SK-N-SH (cell line): ENCODE results near the gene CAPZA3. TPM values are rescaled to one million over a fixed set of nuclear protein-coding genes. Genes with fewer than 3 reads are reported as not detected.

Source experiments
- CTCF ChIA-PET: fragments of 300-600, 350-600 bp; formaldehyde crosslinking; extraction: SDS; loops from one replicate; lab custom pipeline; 2021; lab: Yijun Ruan, JAX
- POLR2A ChIA-PET: fragments of 350-600 bp; sonication (Branson Sonifier 250); formaldehyde crosslinking; extraction: SDS; loops from one replicate; lab custom pipeline; 2020; ENCODE audit warnings: antibody characterized with exemption, inconsistent platforms; lab: Yijun Ruan, JAX
- DNase-seq: peaks from one replicate; pipeline ENCODE4 v3.0.0; 2012
- H2AFZ ChIP-seq: fragments of 200-600 bp; sonication (generic); 2 replicates; pipeline ENCODE4 v1.8.1; 2016; ENCODE audit warnings: antibody characterized with exemption, mild to moderate bottlenecking, low read depth
- H3F3A ChIP-seq: fragments of 200-600 bp; sonication (generic); replicated peaks from 2 replicates; pipeline ENCODE3; 2016; ENCODE audit warnings: antibody characterized with exemption, mild to moderate bottlenecking; ENCODE audit not compliant: insufficient read depth
- H3K27ac ChIP-seq, 2 experiments: fragments of 200-500 bp in 1 of 2; fragments of 200-600 bp in 1 of 2; sonication (Bioruptor generic) in 1 of 2; sonication (generic), shearing (Covaris generic) in 1 of 2; 2 replicates each; pipeline versions ENCODE4 v1.5.1 to v1.6.1; 2014 to 2016; ENCODE audit warnings: low read depth in 2 of 2, inconsistent platforms in 1 of 2, low read length in 1 of 2, mild to moderate bottlenecking in 1 of 2, mixed read lengths in 1 of 2
- H3K27me3 ChIP-seq: fragments of 200-600 bp; sonication (generic), shearing (Covaris generic); 2 replicates; pipeline ENCODE4 v1.6.1; 2016; ENCODE audit warnings: mixed run types; ENCODE audit not compliant: insufficient read depth
- H3K36me3 ChIP-seq, 2 experiments: fragments of 200-500 bp in 1 of 2; fragments of 200-600 bp in 1 of 2; sonication (Bioruptor generic) in 1 of 2; sonication (generic) in 1 of 2; replicated peaks in 1 of 2; 2 replicates each; pipeline versions ENCODE3 to v1.5.1; 2014 to 2016; ENCODE audit warnings: low read length in 1 of 2, mild to moderate bottlenecking in 1 of 2; ENCODE audit not compliant: insufficient read depth in 2 of 2, control insufficient read depth in 1 of 2
- H3K4me1 ChIP-seq, 2 experiments: fragments of 200-500 bp in 1 of 2; fragments of 200-600 bp in 1 of 2; sonication (Bioruptor generic) in 1 of 2; sonication (generic), shearing (Covaris generic) in 1 of 2; 2 replicates each; pipeline versions ENCODE4 v1.5.1 to v1.6.1; 2014 to 2016; ENCODE audit warnings: low read depth in 1 of 2, low read length in 1 of 2, mixed run types in 1 of 2; ENCODE audit not compliant: insufficient read depth in 2 of 2, control insufficient read depth in 1 of 2
- H3K4me2 ChIP-seq: fragments of 200-600 bp; sonication (generic), shearing (Covaris generic); 2 replicates; pipeline ENCODE4 v1.6.1; 2017; ENCODE audit warnings: mixed run types
- H3K4me3 ChIP-seq, 2 experiments: fragments of 200-500 bp in 1 of 2; fragments of 200-600 bp in 1 of 2; sonication (Bioruptor generic) in 1 of 2; sonication (generic), shearing (Covaris generic) in 1 of 2; 2 replicates each; pipeline versions ENCODE4 v1.5.1 to v1.8.1; 2014 to 2016; ENCODE audit warnings: low read depth in 2 of 2, inconsistent platforms in 1 of 2, low read length in 1 of 2, mild to moderate bottlenecking in 1 of 2, mixed read lengths in 1 of 2, moderate library complexity in 1 of 2
- H3K79me2 ChIP-seq: fragments of 200-600 bp; sonication (generic); 2 replicates; pipeline ENCODE4 v1.8.1; 2017; ENCODE audit warnings: mild to moderate bottlenecking; ENCODE audit not compliant: insufficient read depth
- H3K9ac ChIP-seq: fragments of 200-600 bp; sonication (generic); 2 replicates; pipeline ENCODE4 v1.6.1; 2017; ENCODE audit warnings: mixed run types
- H3K9me2 ChIP-seq: fragments of 200-600 bp; sonication (generic); 2 replicates; pipeline ENCODE4 v1.6.1; 2017; ENCODE audit warnings: mixed run types
- H3K9me3 ChIP-seq: fragments of 200-600 bp; sonication (generic); 2 replicates; pipeline ENCODE4 v1.6.1; 2017; ENCODE audit warnings: mixed run types, mild to moderate bottlenecking, moderate library complexity
- H4K20me1 ChIP-seq: fragments of 200-600 bp; sonication (generic); 2 replicates; pipeline ENCODE4 v1.6.1; 2017; ENCODE audit warnings: mild to moderate bottlenecking, mixed run types; ENCODE audit not compliant: insufficient read depth
- EP300 ChIP-seq, 2 experiments: IDR thresholded peaks; 2 replicates each; pipeline versions ENCODE4 v1.4.0 to v1.6.1; 2012; ENCODE audit warnings: borderline replicate concordance in 1 of 2, low read depth in 1 of 2, low read length in 1 of 2
- FOSL2 ChIP-seq: IDR thresholded peaks from 2 replicates; pipeline ENCODE4 v1.4.0; 2012; ENCODE audit warnings: low read depth, mild to moderate bottlenecking, moderate library complexity, borderline replicate concordance
- GATA2 ChIP-seq: sonication (generic); formaldehyde crosslinking; IDR thresholded peaks from 2 replicates; pipeline ENCODE4 v1.5.0; 2020; ENCODE audit warnings: mild to moderate bottlenecking, missing genetic modification reagents
- JUND ChIP-seq: IDR thresholded peaks from 2 replicates; pipeline ENCODE4 v1.4.0; 2012
- MXI1 ChIP-seq: IDR thresholded peaks from 2 replicates; pipeline ENCODE4 v1.6.1; 2012; ENCODE audit warnings: mild to moderate bottlenecking, low read depth, low read length, improper control_type of control experiment
- NFIC ChIP-seq: IDR thresholded peaks from 2 replicates; pipeline ENCODE4 v1.4.0; 2012; ENCODE audit warnings: borderline replicate concordance
- RAD21 ChIP-seq: IDR thresholded peaks from 2 replicates; pipeline ENCODE4 v1.6.1; 2012; ENCODE audit warnings: mild to moderate bottlenecking, low read length
- RCOR1 ChIP-seq: fragments of 150-350 bp; IDR thresholded peaks from 2 replicates; pipeline ENCODE4 v1.6.1; 2017; ENCODE audit warnings: antibody characterized with exemption, low read length
- RXRA ChIP-seq: IDR thresholded peaks from 2 replicates; pipeline ENCODE4 v1.4.0; 2012; ENCODE audit warnings: low read depth, mild to moderate bottlenecking, borderline replicate concordance
- SIN3A ChIP-seq: IDR thresholded peaks from 2 replicates; pipeline ENCODE4 v1.6.1; 2012; ENCODE audit warnings: low read depth, mild to moderate bottlenecking, low read length, moderate library complexity, borderline replicate concordance
- TAF1 ChIP-seq: IDR thresholded peaks from 2 replicates; pipeline ENCODE4 v1.6.1; 2012; ENCODE audit warnings: low read depth, mild to moderate bottlenecking, low read length, moderate library complexity, borderline replicate concordance
- TCF12 ChIP-seq: IDR thresholded peaks from 2 replicates; pipeline ENCODE4 v1.4.0; 2012
- USF2 ChIP-seq: fragments of 150-350 bp; IDR thresholded peaks from 2 replicates; pipeline ENCODE4 v1.6.1; 2017; ENCODE audit warnings: antibody characterized with exemption, low read length, low read depth, borderline replicate concordance
- YY1 ChIP-seq: IDR thresholded peaks from 2 replicates; pipeline ENCODE4 v1.4.0; 2012; ENCODE audit warnings: low read depth, mild to moderate bottlenecking
- WGBS: methylation state at CpG from one replicate; pipeline ENCODE4 v1.1.6; 2017; ENCODE audit warnings: low lambda C conversion rate; 5-methylcytosine and 5-hydroxymethylcytosine counted together
- polyA plus RNA-seq, 3 experiments: library from polyadenylated mRNA; depleted of rRNA; stranded (reverse); fragments of >200 nt; gene quantifications; 2 replicates each; pipeline ENCODE4 v1.2.3, GENCODE V29; 2012
- TF ChIP-seq, protein P1 (sequence below): IDR thresholded peaks from 2 replicates; pipeline ENCODE4 v1.4.0; 2012; ENCODE audit warnings: low read depth, borderline replicate concordance
- TF ChIP-seq, protein P2 (sequence below): IDR thresholded peaks from 2 replicates; pipeline ENCODE4 v1.4.0; 2012; ENCODE audit warnings: low read depth

CAPZA3 gene
- polyA plus RNA-seq, 1 of the 3 experiments (the other 2 are of a cell fraction): not detected

DNA sequence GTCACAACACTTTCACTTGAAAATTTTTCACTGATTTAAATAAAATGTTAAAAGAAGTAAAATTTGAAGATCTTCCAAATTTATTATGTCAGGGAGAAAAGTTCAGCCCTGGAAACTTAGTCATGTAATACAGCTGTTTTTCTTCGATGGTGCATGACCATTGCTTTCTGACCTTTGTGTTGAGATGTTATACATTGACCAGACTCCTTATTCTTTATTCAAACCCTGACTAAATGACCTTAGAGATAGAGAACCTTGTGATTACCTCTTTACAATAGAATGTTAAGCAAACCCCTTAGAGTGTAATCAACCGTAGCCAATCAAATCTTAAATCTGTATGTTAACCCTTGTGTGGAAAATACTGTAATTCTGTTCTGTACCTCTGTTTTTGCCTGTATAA, 34.6 kb upstream of the CAPZA3 start:
- no peaks in the 10 kb centered on the region for H3K36me3 ChIP-seq
- no peak overlapping the region for H3K4me3 ChIP-seq
- H3K4me2 ChIP-seq: no peak overlapping the region
- POLR2A ChIA-PET: no interaction called here
- H3K79me2 ChIP-seq: no peaks in the 10 kb centered on the region
- H3K27ac ChIP-seq: no peak overlapping the region
- H3F3A ChIP-seq: no peaks in the 10 kb centered on the region
- no peaks in the 10 kb centered on the region; the same call in 1 of the 2 replicates for H3K9me3 ChIP-seq
- H3K4me1 ChIP-seq: no peaks in the 10 kb centered on the region; a peak in 1 of 4 replicates
- WGBS: 43% methylated on average over 2 of the region's 2 CpGs
- H2AFZ ChIP-seq: no peak overlapping the region
- CTCF ChIA-PET: no interaction called here
- no peak for DNase-seq
- TF ChIP-seq YY1 (no peak), TAF1 (no peak), RCOR1 (no peak)
- no peak overlapping the region for H3K9ac ChIP-seq
- H3K27me3 ChIP-seq: no peaks in the 10 kb centered on the region
- H3K9me2 ChIP-seq: no peaks in the 10 kb centered on the region
- no peaks in the 10 kb centered on the region for H4K20me1 ChIP-seq

DNA sequence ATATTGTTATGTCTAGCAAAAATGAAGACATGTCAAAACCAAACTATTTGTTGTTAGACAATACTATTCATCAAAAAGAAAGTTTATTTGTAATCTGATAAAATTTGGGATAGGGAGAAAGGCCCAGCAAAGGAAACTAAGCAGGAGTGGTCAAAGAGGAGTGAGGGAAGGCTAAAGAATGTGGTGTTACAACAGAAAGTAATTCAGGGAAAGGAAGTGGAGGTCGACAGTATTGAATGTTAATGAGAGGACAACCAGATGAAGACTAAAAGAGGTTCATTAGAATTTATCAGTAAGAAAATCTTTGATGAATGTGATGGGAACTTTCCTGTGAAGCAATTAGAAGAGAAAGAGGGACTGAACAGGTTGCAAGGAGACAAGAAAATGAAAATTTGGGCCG, 34.0 kb upstream of the CAPZA3 start:
- Histone ChIP-seq H3F3A (no peaks in the 10 kb centered on the region), H3K9me2 (0 out of 2 replicates have a peak, but pooled peaks cover 4% of the 10 kb centered on the region), H3K4me1 (no peaks in the 10 kb centered on the region; a peak in 1 of 4 replicates), H3K36me3 (no peaks in the 10 kb centered on the region), H3K27ac (no peak overlapping the region), H3K9ac (no peak overlapping the region), H3K4me3 (no peak overlapping the region), H2AFZ (no peak overlapping the region), H3K27me3 (no peaks in the 10 kb centered on the region), H4K20me1 (no peaks in the 10 kb centered on the region), H3K9me3 (peaks cover under 1% of the 10 kb centered on the region; the same call in 1 of the 2 replicates), H3K4me2 (no peak overlapping the region), H3K79me2 (no peaks in the 10 kb centered on the region)
- WGBS: 27% methylated on average over 2 of the region's 2 CpGs
- TF ChIP-seq GATA2 (no peak), SIN3A (no peak), USF2 (no peak), EP300 (IDR thresholded peaks at IDR 0.05; ENCODE audit: borderline replicate concordance in 1 of 2, low read depth in 1 of 2, low read length in 1 of 2) (no peak), FOSL2 (no peak), TCF12 (no peak), MXI1 (no peak), NFIC (no peak), RXRA (no peak), RAD21 (no peak), RCOR1 (no peak), JUND (no peak)
- TF ChIP-seq, protein P1, sequence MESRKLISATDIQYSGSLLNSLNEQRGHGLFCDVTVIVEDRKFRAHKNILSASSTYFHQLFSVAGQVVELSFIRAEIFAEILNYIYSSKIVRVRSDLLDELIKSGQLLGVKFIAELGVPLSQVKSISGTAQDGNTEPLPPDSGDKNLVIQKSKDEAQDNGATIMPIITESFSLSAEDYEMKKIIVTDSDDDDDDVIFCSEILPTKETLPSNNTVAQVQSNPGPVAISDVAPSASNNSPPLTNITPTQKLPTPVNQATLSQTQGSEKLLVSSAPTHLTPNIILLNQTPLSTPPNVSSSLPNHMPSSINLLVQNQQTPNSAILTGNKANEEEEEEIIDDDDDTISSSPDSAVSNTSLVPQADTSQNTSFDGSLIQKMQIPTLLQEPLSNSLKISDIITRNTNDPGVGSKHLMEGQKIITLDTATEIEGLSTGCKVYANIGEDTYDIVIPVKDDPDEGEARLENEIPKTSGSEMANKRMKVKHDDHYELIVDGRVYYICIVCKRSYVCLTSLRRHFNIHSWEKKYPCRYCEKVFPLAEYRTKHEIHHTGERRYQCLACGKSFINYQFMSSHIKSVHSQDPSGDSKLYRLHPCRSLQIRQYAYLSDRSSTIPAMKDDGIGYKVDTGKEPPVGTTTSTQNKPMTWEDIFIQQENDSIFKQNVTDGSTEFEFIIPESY: no peak
- TF ChIP-seq, protein P2, sequence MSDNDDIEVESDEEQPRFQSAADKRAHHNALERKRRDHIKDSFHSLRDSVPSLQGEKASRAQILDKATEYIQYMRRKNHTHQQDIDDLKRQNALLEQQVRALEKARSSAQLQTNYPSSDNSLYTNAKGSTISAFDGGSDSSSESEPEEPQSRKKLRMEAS: no peak
- ChIA-PET CTCF (no interaction called here), POLR2A (no interaction called here)
- DNase-seq: no peak
